GM12801 (cell line): Measurements from ENCODE around the gene RGS6.

ENCODE experiments used
- TF ChIP-seq, protein P1 (sequence below): IDR thresholded peaks from one replicate; pipeline ENCODE4 v1.5.1; 2011; ENCODE audit warnings: control low read depth; ENCODE audit not compliant: insufficient read length; ENCODE audit errors: extremely low read depth

The RGS6 gene

DNA sequence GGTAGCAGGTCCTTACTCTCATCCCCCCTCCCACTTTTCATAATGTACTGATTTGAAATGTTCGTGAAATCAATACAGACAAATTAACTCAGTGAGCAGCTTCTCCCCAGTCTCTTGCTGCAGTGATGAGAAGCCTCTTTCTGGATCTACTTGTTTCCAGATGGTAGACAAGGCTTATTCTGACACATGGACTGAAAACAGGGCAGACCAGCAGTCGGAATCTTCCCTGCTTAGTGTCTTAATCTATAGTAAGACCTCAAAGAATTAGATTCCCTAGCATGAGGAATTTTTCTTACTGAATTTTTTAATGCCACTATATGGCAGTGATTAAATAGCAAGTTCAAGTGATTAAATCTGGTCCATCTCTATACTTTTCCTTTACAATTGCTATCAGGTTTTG lies 120.1 kb downstream of the RGS6 start:
- TF ChIP-seq, protein P1, sequence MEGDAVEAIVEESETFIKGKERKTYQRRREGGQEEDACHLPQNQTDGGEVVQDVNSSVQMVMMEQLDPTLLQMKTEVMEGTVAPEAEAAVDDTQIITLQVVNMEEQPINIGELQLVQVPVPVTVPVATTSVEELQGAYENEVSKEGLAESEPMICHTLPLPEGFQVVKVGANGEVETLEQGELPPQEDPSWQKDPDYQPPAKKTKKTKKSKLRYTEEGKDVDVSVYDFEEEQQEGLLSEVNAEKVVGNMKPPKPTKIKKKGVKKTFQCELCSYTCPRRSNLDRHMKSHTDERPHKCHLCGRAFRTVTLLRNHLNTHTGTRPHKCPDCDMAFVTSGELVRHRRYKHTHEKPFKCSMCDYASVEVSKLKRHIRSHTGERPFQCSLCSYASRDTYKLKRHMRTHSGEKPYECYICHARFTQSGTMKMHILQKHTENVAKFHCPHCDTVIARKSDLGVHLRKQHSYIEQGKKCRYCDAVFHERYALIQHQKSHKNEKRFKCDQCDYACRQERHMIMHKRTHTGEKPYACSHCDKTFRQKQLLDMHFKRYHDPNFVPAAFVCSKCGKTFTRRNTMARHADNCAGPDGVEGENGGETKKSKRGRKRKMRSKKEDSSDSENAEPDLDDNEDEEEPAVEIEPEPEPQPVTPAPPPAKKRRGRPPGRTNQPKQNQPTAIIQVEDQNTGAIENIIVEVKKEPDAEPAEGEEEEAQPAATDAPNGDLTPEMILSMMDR: no peak

DNA sequence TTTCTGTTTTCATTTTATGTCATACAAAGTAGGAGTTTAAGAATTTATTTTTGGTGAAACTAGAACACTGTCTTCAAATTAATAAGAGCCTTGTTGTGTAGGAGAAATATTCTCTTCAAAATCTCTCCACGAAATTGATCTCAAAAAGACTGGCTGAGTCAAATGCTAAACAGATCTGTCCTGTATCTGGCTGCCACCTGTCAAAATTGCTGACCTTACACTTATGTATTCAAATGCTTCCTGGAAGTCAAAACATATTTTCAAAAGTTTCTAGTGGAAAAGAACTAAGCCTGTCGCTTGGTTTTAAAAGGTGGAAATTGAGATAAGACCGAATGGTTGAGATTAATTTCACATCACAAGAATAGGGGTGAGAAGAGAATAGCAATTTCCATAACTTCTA lies 121.4 kb downstream of the RGS6 start:
- TF ChIP-seq, protein P1: no peak

DNA sequence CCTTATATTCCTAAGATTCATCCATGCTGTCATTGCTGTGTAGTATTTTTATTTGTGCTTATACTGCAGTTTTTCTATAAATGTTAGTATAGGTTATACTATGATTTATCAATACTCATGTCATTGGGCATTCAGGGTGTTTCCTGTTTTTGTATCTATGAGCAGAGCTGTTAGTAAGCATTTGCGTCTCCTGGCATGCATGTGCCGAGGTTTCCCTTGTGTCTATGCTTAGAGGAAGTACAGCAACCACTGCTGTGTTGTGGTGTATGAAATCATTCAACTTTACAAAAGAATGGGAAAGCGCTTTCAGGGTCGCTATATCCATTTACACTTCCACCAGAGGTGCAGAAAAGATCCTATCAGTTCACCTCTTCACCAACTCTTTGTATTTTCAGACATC lies 122.7 kb downstream of the RGS6 start:
- TF ChIP-seq, protein P1: no peak

DNA sequence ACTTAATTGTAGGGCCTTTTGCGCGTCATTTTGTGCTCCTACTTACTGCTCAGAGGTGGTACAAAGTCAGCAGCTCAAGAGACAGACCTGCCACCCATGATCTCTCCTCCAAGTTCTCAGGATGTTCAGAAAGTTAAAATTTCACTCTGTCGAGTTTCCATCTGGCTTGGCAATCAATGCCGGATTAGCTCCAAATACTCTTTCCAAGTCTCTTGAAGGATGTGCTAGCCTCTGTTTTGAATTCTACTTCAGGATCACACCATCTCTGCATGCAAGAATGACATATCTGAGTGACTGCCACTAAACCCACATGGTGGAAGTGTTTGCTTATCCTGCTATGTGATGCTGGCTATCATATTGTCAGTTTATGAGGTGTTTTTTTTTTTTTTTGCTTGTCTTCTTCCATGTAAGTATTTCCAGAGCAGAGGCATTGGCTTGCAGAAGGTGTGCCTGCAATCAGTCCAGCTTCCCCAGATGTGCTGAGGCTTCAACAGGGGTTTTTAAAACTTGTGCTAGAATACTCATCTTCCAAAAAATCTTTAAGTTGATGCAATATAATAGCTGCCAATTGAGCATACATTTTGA lies 125.6 kb downstream of the RGS6 start:
- TF ChIP-seq, protein P1: no peak

DNA sequence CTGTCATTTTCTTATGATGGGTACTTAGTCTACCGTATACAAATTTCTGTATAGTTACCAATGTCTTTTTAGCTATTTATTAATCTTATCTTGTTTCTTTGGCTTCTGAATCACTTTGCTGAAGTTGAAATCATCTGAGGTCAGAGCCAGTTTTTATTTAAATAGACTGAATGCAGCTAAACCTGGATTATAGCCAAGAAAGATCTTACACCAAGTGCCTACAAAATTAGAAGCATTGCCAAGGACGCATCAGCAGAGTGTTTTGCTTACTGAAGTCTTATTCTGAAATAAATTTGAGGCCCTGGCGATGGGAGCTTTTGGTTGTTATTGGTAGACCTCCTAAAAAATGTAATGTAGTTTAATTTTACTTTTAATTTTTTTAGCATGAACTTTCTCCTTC lies 128.2 kb downstream of the RGS6 start:
- TF ChIP-seq, protein P1: no peak

DNA sequence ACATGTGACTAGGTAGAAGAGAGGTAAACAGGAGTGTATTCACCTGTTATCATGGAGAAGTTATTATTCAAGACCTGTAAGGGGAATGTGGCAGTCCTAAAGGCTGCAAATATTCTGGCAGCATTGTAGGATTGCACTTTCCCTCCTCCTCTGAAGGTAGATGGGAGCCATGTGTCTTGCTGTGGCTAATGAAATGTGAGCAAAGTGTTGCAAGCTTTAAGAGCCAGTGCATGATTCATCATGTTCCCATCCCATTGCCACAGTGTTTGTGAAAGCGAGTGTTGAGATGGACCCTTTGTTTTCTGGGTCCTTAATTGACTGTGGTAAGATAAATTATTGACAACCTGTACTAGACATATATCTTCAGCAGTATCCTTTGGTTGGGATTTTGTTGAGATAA lies 128.7 kb downstream of the RGS6 start:
- TF ChIP-seq, protein P1: no peak

DNA sequence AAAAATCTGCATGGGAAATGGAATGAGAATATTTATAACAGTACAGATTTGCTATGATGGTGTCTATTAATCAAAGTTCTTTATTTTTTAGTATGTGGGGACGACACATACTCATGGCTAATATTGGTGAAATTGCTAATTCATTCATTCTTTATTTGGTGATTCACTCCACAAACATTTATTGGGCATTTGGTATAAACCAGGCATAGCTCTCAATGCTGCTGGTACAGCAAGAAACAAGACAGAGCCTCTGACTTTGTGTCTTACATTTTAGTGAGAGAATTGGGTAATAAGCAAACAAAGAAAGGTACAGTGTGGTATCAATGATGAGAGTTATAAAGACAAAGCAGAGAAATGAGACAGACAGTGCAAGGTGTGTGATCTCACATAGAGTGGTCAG lies 129.5 kb downstream of the RGS6 start:
- TF ChIP-seq, protein P1: no peak
